ENCODE measurements around the gene ENGASE.

ENGASE gene

DNA sequence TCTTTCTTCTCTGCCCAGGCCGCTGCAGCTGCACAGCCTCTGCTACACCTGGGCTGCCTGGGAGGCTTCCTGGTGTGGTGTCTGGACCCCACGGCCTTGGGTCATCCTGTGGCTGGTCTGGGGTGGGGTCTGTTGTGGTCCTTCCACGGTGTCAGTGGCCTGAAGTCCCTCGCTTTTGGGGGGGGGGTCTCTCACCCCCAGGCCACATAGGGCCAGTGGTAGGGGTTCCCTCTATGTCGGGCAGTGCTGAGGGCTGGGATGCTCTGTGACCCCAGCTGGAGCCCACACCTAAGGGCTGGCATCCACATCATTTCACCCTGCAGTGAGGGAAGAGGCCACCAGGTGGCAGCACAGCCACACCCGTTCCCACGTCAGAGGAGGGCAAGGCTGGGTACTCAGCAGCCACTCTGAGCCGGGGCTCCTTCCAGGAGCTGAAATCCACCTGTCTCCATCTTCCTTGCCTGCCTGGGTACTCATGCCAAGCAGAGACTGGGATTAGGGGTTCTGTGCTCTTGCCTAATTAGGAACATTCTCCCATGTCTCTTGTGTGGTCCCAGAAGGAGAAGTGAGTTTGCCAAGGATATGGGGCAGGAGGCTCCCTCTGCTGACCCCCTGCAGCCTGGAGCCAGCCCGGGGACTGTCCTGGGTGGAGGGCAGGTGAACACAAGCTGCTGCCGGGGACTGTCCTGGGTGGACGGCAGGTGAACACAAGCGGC is 13.0 kb downstream of the ENGASE start:
- Histone ChIP-seq H3K14ac (ENCODE audit: low read length) (no peak overlapping the region), H3K79me1 (ENCODE audit: low read length) (no peaks in the 10 kb centered on the region), H2AK5ac (ENCODE audit: low read length) (no peak overlapping the region), H2BK120ac (ENCODE audit: insufficient read depth, low read length, poor library complexity) (no peak overlapping the region), H2AFZ (ENCODE audit: insufficient read depth, low read length, poor library complexity) (no peak overlapping the region), H4K91ac (ENCODE audit: low read depth, low read length) (no peak overlapping the region), H3K23ac (ENCODE audit: low read length) (no peak overlapping the region), H3K27me3 (ENCODE audit: insufficient read depth, low read length) (no peaks in the 10 kb centered on the region), H3K9ac (ENCODE audit: low read length) (no peak overlapping the region), H3K4ac (ENCODE audit: low read depth, low read length) (no peak overlapping the region), H3K9me3 (ENCODE audit: insufficient read depth, low read depth, low read length) (no peaks in the 10 kb centered on the region), H3K4me1 (ENCODE audit: control insufficient read depth in 1 of 2, insufficient read depth in 2 of 2, low read length in 2 of 2) (no peaks in the 10 kb centered on the region), H3K18ac (ENCODE audit: low read length) (no peak overlapping the region), H2BK5ac (ENCODE audit: low read depth, low read length, poor library complexity) (no peak overlapping the region), H3K27ac (ENCODE audit: low read depth, low read length) (no peak overlapping the region), H3K79me2 (ENCODE audit: control insufficient read depth, insufficient read depth, low read length, poor library complexity) (no peaks in the 10 kb centered on the region), H2BK12ac (ENCODE audit: low read length) (no peak overlapping the region), H3K4me2 (ENCODE audit: low read length) (no peak overlapping the region), H4K8ac (ENCODE audit: low read depth, low read length) (no peak overlapping the region), H3K36me3 (ENCODE audit: control insufficient read depth in 1 of 2, insufficient read depth in 2 of 2, low read length in 2 of 2) (peaks cover 0 to 7% of the 10 kb centered on the region in 2 experiments), H4K12ac (ENCODE audit: low read depth, low read length) (no peak overlapping the region), H3K4me3 (ENCODE audit: low read depth, low read length) (no peak overlapping the region)
- no CpG with 5 or more reads among the region's 12 CpGs for WGBS (ENCODE audit: extremely low coverage, insufficient coverage, insufficient read length)
- peak; percentile 38 to 82 for DNase-seq

DNA sequence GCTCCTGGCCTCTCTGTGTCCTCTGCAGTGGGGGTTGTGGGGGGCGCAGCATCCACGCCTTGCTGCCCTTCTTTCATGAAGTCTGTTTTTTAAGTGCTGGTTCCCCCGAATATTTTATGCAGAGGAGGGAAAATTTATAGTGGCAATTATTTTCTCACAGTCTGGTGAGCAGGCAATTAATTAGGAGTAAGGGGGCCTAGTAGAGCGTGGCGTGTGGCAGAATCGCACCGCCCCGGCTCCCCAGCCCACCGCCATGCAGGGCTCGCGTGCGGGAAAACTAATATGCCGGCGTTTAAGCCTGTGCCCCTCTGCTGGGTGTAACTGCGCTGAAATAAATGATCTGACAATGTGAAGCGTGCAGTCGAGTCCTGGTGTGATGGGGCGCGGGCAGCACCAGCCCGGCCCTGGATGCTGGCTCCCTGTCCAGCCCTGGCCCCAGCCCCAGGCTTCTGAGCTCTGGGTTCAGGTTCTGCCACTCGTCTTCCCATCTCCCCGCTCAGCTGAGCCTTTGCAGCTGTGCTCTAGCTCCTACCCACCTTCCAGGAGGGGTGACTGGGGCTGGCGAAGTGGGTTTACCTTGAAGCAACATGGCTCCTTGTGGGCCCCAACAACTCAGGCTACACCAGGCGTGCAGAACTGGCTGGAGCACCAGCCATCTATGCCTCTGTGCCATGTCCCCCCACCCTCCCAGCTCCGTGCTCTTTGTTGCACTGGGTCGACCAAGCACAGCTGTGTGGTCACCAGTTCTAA is 13.8 kb downstream of the ENGASE start:
- Histone ChIP-seq H2AK5ac (ENCODE audit: low read length) (no peak overlapping the region), H3K9ac (ENCODE audit: low read length) (no peak overlapping the region), H3K27ac (ENCODE audit: low read depth, low read length) (no peak overlapping the region), H4K8ac (ENCODE audit: low read depth, low read length) (no peak overlapping the region), H3K36me3 (ENCODE audit: control insufficient read depth in 1 of 2, insufficient read depth in 2 of 2, low read length in 2 of 2) (peaks cover 0 to 5% of the 10 kb centered on the region in 2 experiments), H3K4me1 (ENCODE audit: control insufficient read depth in 1 of 2, insufficient read depth in 2 of 2, low read length in 2 of 2) (no peaks in the 10 kb centered on the region), H2BK12ac (ENCODE audit: low read length) (no peak overlapping the region), H3K9me3 (ENCODE audit: insufficient read depth, low read depth, low read length) (no peaks in the 10 kb centered on the region), H3K4me2 (ENCODE audit: low read length) (no peak overlapping the region), H3K23ac (ENCODE audit: low read length) (no peak overlapping the region), H2AFZ (ENCODE audit: insufficient read depth, low read length, poor library complexity) (no peak overlapping the region), H3K18ac (ENCODE audit: low read length) (no peak overlapping the region), H3K4me3 (ENCODE audit: low read depth, low read length) (no peak overlapping the region), H3K79me1 (ENCODE audit: low read length) (no peaks in the 10 kb centered on the region), H4K12ac (ENCODE audit: low read depth, low read length) (no peak overlapping the region), H4K91ac (ENCODE audit: low read depth, low read length) (no peak overlapping the region), H3K14ac (ENCODE audit: low read length) (no peak overlapping the region), H3K79me2 (ENCODE audit: control insufficient read depth, insufficient read depth, low read length, poor library complexity) (no peaks in the 10 kb centered on the region), H2BK5ac (ENCODE audit: low read depth, low read length, poor library complexity) (no peak overlapping the region), H3K4ac (ENCODE audit: low read depth, low read length) (no peak overlapping the region), H2BK120ac (ENCODE audit: insufficient read depth, low read length, poor library complexity) (no peak overlapping the region), H3K27me3 (ENCODE audit: insufficient read depth, low read length) (no peaks in the 10 kb centered on the region)
- WGBS (ENCODE audit: extremely low coverage, insufficient coverage, insufficient read length) = no CpG with 5 or more reads among the region's 26 CpGs
- DNase-seq = no peak

DNA sequence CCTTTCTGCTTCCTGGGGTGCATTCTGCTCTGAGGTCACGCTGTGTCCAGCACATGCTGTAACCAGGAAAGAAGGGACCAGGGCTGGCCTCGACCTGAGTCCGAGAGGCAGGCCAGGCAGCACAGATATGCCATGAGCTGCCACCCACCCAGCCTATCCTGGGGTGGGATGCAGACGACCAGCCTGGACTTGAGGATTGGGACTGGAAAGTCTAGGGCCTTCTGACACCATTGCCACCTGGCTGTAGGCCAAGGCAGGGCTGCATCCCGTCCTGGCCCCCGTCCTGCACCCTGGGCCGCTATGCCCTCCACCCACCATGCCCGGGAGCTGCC is 14.3 kb downstream of the ENGASE start:
- H3K4ac ChIP-seq (ENCODE audit: low read depth, low read length) = no peak overlapping the region
- no peak overlapping the region for H3K18ac ChIP-seq (ENCODE audit: low read length)
- H3K4me2 ChIP-seq (ENCODE audit: low read length) = no peak overlapping the region
- no peak overlapping the region for H3K4me3 ChIP-seq (ENCODE audit: low read depth, low read length)
- H3K27ac ChIP-seq (ENCODE audit: low read depth, low read length) = no peak overlapping the region
- no peak overlapping the region for H3K9ac ChIP-seq (ENCODE audit: low read length)
- no peak overlapping the region for H2AK5ac ChIP-seq (ENCODE audit: low read length)
- no peaks in the 10 kb centered on the region for H3K36me3 ChIP-seq (ENCODE audit: control insufficient read depth in 1 of 2, insufficient read depth in 2 of 2, low read length in 2 of 2)
- H3K9me3 ChIP-seq (ENCODE audit: insufficient read depth, low read depth, low read length) = no peaks in the 10 kb centered on the region
- H3K79me1 ChIP-seq (ENCODE audit: low read length) = no peaks in the 10 kb centered on the region
- H3K23ac ChIP-seq (ENCODE audit: low read length) = no peak overlapping the region
- H3K4me1 ChIP-seq (ENCODE audit: control insufficient read depth in 1 of 2, insufficient read depth in 2 of 2, low read length in 2 of 2) = no peaks in the 10 kb centered on the region
- H3K27me3 ChIP-seq (ENCODE audit: insufficient read depth, low read length) = no peaks in the 10 kb centered on the region
- no CpG with 5 or more reads among the region's 8 CpGs for WGBS (ENCODE audit: extremely low coverage, insufficient coverage, insufficient read length)
- H3K79me2 ChIP-seq (ENCODE audit: control insufficient read depth, insufficient read depth, low read length, poor library complexity) = no peaks in the 10 kb centered on the region
- no peak overlapping the region for H2BK12ac ChIP-seq (ENCODE audit: low read length)
- H2BK5ac ChIP-seq (ENCODE audit: low read depth, low read length, poor library complexity) = no peak overlapping the region
- no peak overlapping the region for H2AFZ ChIP-seq (ENCODE audit: insufficient read depth, low read length, poor library complexity)
- H4K12ac ChIP-seq (ENCODE audit: low read depth, low read length) = no peak overlapping the region
- no peak overlapping the region for H4K91ac ChIP-seq (ENCODE audit: low read depth, low read length)
- no peak overlapping the region for H2BK120ac ChIP-seq (ENCODE audit: insufficient read depth, low read length, poor library complexity)
- H3K14ac ChIP-seq (ENCODE audit: low read length) = no peak overlapping the region
- no peak overlapping the region for H4K8ac ChIP-seq (ENCODE audit: low read depth, low read length)
- DNase-seq = no peak

DNA sequence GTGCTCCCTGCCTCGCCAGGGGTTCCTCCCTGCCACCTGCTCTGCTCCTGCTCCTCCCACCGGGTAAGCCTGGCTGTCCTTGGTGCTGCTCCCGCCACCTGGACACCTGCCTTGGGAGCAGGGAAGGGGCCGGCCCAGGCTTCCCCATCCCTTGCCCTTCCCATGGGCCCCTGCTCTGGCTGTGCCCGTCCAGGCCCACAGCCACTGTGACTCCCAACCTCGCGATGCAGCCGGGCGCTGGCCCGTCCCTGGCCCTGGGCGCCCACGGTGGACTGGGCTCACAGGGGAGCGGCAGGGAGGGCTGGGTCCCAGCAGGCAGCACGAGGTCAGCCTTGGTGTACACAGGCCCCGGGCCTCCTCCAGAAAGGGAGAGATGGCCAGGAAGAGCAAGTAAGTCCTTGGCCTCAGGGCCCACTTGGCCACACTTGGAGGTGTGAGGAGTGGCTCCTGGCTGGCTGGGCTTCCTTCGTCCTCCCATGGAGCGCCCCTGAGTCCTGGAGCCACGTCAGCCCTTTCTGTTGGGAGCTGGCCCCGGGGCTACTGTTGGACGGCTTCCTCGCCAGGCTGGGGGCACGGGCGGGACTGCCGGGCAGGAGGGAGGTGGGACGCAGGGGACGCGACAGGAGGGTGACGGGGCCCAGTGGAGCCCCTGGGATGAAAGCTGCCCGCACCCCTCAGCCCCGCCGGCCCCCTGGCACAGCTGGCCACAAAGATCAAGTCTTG is 15.3 kb downstream of the ENGASE start:
- no peak overlapping the region for H3K9ac ChIP-seq (ENCODE audit: low read length)
- no peaks in the 10 kb centered on the region for H3K36me3 ChIP-seq (ENCODE audit: control insufficient read depth in 1 of 2, insufficient read depth in 2 of 2, low read length in 2 of 2)
- H3K79me1 ChIP-seq (ENCODE audit: low read length) = no peaks in the 10 kb centered on the region
- no peak overlapping the region for H3K23ac ChIP-seq (ENCODE audit: low read length)
- no peak overlapping the region for H3K4ac ChIP-seq (ENCODE audit: low read depth, low read length)
- H3K9me3 ChIP-seq (ENCODE audit: insufficient read depth, low read depth, low read length) = no peaks in the 10 kb centered on the region
- WGBS (ENCODE audit: extremely low coverage, insufficient coverage, insufficient read length) = no CpG with 5 or more reads among the region's 31 CpGs
- H3K27ac ChIP-seq (ENCODE audit: low read depth, low read length) = no peak overlapping the region
- no peak overlapping the region for H3K4me2 ChIP-seq (ENCODE audit: low read length)
- no peaks in the 10 kb centered on the region for H3K79me2 ChIP-seq (ENCODE audit: control insufficient read depth, insufficient read depth, low read length, poor library complexity)
- H3K4me3 ChIP-seq (ENCODE audit: low read depth, low read length) = no peak overlapping the region
- no peak for DNase-seq
- no peak overlapping the region for H2BK120ac ChIP-seq (ENCODE audit: insufficient read depth, low read length, poor library complexity)
- H2AK5ac ChIP-seq (ENCODE audit: low read length) = no peak overlapping the region
- H3K4me1 ChIP-seq (ENCODE audit: control insufficient read depth in 1 of 2, insufficient read depth in 2 of 2, low read length in 2 of 2) = no peaks in the 10 kb centered on the region
- no peak overlapping the region for H4K8ac ChIP-seq (ENCODE audit: low read depth, low read length)
- no peak overlapping the region for H3K14ac ChIP-seq (ENCODE audit: low read length)
- no peak overlapping the region for H2BK5ac ChIP-seq (ENCODE audit: low read depth, low read length, poor library complexity)
- H4K91ac ChIP-seq (ENCODE audit: low read depth, low read length) = no peak overlapping the region
- H4K12ac ChIP-seq (ENCODE audit: low read depth, low read length) = no peak overlapping the region
- H2BK12ac ChIP-seq (ENCODE audit: low read length) = no peak overlapping the region
- no peak overlapping the region for H3K18ac ChIP-seq (ENCODE audit: low read length)
- H2AFZ ChIP-seq (ENCODE audit: insufficient read depth, low read length, poor library complexity) = no peak overlapping the region
- no peaks in the 10 kb centered on the region for H3K27me3 ChIP-seq (ENCODE audit: insufficient read depth, low read length)
